Ovary (tissue), 3 donors: Measurements from ENCODE around the gene FBXO17.

Source experiments
- EP300 ChIP-seq: sonication (generic); formaldehyde crosslinking; IDR thresholded peaks from one replicate; pipeline ENCODE4 v1.6.1; 2017; ENCODE audit warnings: antibody characterized with exemption
- POLR2A ChIP-seq: fragments of 450-650 bp; IDR thresholded peaks from one replicate; pipeline ENCODE4 v1.6.1; 2017; ENCODE audit warnings: antibody characterized with exemption, mild to moderate bottlenecking, moderate library complexity
- TF ChIP-seq, protein P1 (sequence below), 3 donors: fragments of 450-650 bp in 2 of 3; fragments of 200-600 bp in 1 of 3; IDR thresholded peaks; one replicate each; pipeline versions ENCODE4 v1.5.1 to v1.8.0; 2016 to 2022; ENCODE audit warnings: antibody characterized with exemption in 3 of 3, mild to moderate bottlenecking in 1 of 3
- donor health status: DM: no; HTN: no; CAD: no.

DNA sequence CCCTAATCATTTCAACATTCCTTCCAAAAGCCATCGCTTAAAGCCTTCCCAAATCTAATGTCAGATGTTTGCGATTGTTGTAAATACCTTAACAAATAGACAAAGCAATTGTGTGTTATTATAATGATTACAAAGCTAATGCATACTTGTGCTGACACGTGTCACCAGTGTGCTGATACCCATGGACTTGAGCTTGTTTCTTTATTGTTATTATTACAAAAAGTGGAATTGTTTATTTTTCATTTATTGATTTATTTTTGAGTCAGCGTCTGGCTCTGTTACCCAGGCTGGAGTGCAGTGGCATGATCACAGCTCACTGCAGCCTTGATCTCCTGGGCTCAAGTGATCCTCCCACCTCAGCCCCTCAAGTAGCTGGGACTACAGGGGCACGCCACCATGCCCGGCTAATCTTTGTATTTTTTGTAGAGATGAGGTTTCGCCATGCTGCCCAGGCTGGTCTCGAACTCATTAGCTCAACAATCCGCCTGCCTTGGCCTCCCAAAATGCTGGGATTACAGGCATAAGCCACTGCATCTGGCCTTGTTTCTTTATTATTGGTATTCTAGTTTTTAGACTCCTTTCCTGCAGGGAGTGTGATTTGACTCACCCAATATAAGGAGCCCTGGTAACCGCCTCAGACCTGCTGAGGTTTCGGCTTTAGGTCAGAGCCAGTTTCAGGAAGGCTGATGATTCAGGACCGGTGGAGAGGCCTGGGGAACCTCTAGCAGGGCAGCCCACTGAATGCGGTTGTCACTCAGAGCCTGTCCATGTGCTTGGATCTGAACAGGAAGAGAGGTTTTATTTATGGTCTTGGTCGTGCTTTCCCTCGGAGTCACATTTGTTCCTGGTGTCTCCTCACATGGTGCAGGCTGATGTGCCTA is 2.1 kb upstream of the FBXO17 start:
- TF ChIP-seq, protein P1, sequence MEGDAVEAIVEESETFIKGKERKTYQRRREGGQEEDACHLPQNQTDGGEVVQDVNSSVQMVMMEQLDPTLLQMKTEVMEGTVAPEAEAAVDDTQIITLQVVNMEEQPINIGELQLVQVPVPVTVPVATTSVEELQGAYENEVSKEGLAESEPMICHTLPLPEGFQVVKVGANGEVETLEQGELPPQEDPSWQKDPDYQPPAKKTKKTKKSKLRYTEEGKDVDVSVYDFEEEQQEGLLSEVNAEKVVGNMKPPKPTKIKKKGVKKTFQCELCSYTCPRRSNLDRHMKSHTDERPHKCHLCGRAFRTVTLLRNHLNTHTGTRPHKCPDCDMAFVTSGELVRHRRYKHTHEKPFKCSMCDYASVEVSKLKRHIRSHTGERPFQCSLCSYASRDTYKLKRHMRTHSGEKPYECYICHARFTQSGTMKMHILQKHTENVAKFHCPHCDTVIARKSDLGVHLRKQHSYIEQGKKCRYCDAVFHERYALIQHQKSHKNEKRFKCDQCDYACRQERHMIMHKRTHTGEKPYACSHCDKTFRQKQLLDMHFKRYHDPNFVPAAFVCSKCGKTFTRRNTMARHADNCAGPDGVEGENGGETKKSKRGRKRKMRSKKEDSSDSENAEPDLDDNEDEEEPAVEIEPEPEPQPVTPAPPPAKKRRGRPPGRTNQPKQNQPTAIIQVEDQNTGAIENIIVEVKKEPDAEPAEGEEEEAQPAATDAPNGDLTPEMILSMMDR (IDR thresholded peaks at IDR 0.05) = no peak
- TF ChIP-seq EP300 (no peak), POLR2A (no peak)
